GM12872 (cell line): ENCODE measurements around the gene TBK1.

Source experiments
- TF ChIP-seq, protein P1 (sequence below): IDR thresholded peaks from 3 replicates; pipeline ENCODE4 v1.5.1; 2011; ENCODE audit warnings: low read depth, mild to moderate bottlenecking, low read length, moderate library complexity; ENCODE audit not compliant: insufficient read depth

TBK1 gene

DNA sequence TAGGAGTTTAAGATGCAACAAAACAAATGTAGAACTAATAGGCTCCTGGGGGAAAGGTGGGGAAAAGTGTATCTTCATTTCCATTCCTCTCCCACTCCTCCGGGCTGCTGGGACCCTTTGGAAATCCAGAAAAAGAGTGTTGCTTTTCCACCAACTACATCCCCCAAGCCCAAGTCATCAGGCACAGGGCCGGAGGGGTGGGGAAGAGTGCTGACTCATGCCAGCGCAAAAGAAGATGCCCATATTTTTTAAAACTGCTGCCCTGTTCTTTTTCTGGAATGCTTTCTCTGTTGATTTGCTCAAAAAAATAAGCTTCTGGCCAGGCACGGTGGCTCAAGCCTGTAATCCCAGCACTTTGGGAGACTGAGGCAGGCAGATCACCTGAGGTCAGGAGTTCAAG lies 70.9 kb downstream of the TBK1 start:
- TF ChIP-seq, protein P1, sequence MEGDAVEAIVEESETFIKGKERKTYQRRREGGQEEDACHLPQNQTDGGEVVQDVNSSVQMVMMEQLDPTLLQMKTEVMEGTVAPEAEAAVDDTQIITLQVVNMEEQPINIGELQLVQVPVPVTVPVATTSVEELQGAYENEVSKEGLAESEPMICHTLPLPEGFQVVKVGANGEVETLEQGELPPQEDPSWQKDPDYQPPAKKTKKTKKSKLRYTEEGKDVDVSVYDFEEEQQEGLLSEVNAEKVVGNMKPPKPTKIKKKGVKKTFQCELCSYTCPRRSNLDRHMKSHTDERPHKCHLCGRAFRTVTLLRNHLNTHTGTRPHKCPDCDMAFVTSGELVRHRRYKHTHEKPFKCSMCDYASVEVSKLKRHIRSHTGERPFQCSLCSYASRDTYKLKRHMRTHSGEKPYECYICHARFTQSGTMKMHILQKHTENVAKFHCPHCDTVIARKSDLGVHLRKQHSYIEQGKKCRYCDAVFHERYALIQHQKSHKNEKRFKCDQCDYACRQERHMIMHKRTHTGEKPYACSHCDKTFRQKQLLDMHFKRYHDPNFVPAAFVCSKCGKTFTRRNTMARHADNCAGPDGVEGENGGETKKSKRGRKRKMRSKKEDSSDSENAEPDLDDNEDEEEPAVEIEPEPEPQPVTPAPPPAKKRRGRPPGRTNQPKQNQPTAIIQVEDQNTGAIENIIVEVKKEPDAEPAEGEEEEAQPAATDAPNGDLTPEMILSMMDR, result no peak

DNA sequence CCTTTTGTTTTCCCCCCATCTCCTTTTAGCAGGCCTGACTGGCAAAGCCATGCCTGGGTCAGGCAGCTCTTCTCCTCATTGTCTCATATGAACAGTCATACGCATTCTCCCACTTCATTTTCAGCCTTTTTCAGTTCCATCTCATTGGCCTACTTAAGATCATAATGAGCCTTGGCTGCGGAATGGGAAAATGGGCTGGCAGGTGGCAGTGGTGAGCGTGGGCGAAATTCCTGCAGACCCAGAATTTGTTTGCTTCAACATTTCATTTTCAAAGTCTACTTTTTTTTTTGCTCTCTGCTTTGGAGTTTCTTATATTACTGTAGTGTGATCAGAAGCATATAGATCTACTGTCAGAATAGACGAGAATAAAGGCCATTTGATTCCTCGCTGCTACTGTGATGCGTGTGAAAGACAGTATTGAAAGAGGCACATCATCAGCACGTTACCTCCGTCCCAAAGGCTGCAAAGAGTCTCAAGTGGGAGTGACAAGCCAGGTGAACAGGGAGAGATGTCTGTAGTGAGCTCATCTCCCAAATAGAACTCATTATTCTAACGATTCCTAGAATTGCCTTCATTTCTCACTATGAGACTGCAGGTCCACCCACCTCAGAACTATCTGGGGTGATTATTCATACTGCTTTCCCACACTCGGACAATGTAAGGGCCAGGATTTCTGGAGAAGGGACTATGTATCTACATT lies 73.7 kb downstream of the TBK1 start:
- TF ChIP-seq, protein P1, result no peak

DNA sequence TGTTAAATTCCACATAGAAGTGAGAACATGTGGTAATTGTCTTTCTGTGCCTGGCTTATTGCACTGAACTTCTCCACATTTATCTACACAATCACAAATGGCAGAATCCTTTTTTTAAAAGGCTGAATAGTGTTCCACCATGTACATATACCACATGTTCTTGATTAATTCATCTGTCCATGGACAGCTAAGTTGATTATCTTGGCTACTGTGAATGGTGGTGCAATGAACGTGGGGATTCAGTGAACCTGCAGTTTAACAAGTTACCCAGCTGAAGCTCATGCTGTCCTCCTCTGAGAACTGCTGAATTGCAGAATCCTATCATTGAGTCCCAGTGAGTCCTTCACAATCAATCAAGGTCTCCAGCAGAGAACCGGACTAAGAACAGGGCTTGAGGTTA lies 74.9 kb downstream of the TBK1 start:
- TF ChIP-seq, protein P1, result no peak

DNA sequence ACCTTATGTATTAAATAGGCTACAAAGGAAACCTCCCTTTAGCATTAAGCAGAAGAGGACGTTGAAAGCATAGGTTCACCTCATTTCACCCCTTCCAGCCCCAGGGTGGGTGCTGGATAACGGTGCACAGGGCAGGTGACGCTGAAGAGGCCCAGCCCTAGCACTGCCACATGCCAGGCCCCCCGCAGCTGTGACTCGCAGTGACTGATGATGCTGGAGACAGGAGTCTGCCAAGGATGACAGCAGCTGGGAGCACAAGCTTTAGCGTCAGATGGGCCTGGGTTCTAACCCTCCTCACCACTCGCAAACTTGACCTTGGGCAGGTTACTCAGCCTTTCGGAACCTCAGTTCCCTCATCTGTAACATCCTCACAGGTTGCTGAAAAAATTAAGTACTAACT lies 76.7 kb downstream of the TBK1 start:
- TF ChIP-seq, protein P1, result no peak

DNA sequence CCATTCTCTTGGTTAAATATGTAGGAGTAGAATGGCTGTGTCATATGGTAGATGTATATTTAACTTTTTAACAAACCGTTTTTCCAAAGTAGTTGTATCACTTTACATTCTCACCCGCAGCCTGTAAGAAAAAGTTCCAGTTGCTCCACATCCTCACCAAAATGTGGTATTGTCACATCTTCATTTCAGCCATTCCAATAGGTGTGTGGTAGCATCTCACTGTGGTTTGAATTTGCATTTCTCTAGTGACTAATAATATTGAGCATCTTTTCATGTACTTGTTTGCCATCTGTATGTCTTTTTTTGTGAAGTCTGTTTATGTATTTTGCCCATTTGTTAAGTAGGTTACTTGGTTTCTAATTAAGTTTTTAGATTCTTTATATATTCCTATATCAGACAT lies 78.6 kb downstream of the TBK1 start:
- TF ChIP-seq, protein P1, result no peak

DNA sequence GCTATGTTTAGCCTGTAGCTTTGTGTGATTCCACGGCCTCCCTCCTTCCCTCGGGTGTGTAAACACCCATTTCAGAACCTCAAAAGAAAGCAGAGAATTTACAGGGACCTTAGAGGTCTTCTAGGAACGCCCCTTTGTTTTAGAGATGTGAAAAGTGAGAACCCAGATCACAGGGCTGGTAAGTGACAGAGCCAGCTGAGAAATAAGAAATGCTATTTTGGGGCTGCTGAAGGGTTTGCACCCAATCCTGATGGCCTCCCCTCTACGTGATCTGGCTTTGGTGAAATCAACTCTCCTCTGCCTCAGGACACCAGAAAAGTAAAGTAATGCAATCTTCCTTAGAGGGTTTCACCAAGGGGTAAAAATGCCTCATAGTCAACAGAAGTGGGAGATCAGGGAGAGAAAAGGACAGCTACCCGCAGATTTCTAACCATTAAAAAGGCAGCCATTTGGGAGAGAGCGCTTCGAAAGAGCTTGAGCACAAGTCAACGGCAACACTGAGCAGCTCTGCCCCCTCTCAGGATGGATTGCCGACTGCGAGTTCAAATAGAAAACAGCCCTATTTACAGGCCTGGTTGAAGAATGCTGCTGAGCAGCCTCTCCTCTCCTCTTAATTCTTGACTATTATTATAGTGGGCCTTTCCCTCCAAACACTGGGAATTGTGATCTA lies 79.9 kb downstream of the TBK1 start:
- TF ChIP-seq, protein P1, result no peak

DNA sequence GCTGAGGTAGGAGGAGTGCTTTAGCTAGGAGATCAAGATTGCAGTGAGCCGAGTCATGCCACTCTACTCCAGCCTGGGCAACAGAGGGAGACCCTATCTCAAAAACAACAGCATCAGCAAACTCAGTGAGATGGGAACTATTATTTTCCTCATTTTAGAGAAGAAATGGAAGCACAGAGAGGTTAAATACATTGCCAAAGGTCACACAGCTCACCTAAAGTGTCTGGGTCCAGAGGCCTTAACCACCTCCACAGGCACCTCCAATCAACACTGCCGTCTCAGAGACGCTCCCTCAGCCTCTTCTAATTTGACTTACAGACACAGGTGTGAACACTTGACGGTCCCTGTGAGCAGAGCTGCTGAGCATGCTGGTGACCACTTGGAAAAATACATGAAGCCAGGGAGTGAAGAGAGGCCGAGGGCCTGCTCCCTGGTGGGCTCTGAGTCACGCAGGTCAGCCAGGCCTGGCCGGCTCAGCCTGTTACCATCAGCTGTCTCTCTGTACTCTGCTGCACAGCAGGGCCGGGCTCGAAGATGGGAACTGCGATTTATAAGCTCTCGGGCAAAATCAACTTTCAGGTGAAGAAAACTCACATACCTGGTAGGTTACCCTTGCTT lies 80.9 kb downstream of the TBK1 start:
- TF ChIP-seq, protein P1, result no peak
